Glutamatergic neuron (in vitro differentiated cells): ENCODE results near the gene STX7. TPM values are rescaled to one million over a fixed set of nuclear protein-coding genes. Genes with fewer than 3 reads are reported as not detected.

Source experiments
- DNase-seq: peaks from one replicate; pipeline ENCODE4 v3.0.0; 2022
- H3K27ac Mint-ChIP-seq: one replicate; pipeline ENCODE4 v1.8.0; 2020; ENCODE audit warnings: mild to moderate bottlenecking, mixed read lengths, inconsistent platforms; ENCODE audit not compliant: unreplicated experiment
- H3K27me3 Mint-ChIP-seq: one replicate; pipeline ENCODE4 v1.8.0; 2020; ENCODE audit warnings: mild to moderate bottlenecking, moderate library complexity, mixed read lengths, inconsistent platforms; ENCODE audit not compliant: unreplicated experiment
- H3K36me3 Mint-ChIP-seq: one replicate; pipeline ENCODE4 v1.8.0; 2020; ENCODE audit warnings: mild to moderate bottlenecking, mixed read lengths, inconsistent platforms; ENCODE audit not compliant: unreplicated experiment
- H3K4me1 Mint-ChIP-seq: one replicate; pipeline ENCODE4 v1.8.0; 2020; ENCODE audit warnings: mild to moderate bottlenecking, low read depth, mixed read lengths, inconsistent platforms; ENCODE audit not compliant: unreplicated experiment
- H3K4me3 Mint-ChIP-seq: one replicate; pipeline ENCODE4 v1.8.0; 2020; ENCODE audit warnings: mild to moderate bottlenecking, mixed read lengths, inconsistent platforms; ENCODE audit not compliant: unreplicated experiment
- H3K9me3 Mint-ChIP-seq: one replicate; pipeline ENCODE4 v1.8.0; 2020; ENCODE audit warnings: mild to moderate bottlenecking, moderate library complexity, mixed read lengths, inconsistent platforms; ENCODE audit not compliant: unreplicated experiment
- total RNA-seq: library from RNA; stranded (reverse); fragmentation: NEBNext Ultra II Directional; extraction: Animal tissue kit (Norgen Biotek cat#: 25700); gene quantifications from one replicate; pipeline ENCODE4 v1.2.1, GENCODE V29; 2021; ENCODE audit not compliant: unreplicated experiment
- TF ChIP-seq, protein P1 (sequence below): fragments of 200-600 bp; sonication (generic); IDR thresholded peaks from one replicate; pipeline ENCODE4 v1.5.0; 2021; ENCODE audit not compliant: partially characterized antibody, unreplicated experiment

STX7 gene
- total RNA-seq, 1 donor from 2014 or later, result 62.7 TPM

GRCh38 chr6:132466952-132467351 lies 46.0 kb downstream of the STX7 start:
- Mint-ChIP-seq H3K36me3 (no peaks in the 10 kb centered on the region), H3K27me3 (no peaks in the 10 kb centered on the region), H3K4me3 (no peak overlapping the region), H3K4me1 (no peaks in the 10 kb centered on the region), H3K9me3 (no peaks in the 10 kb centered on the region), H3K27ac (no peak overlapping the region)
- no peak for DNase-seq
- TF ChIP-seq, protein P1, sequence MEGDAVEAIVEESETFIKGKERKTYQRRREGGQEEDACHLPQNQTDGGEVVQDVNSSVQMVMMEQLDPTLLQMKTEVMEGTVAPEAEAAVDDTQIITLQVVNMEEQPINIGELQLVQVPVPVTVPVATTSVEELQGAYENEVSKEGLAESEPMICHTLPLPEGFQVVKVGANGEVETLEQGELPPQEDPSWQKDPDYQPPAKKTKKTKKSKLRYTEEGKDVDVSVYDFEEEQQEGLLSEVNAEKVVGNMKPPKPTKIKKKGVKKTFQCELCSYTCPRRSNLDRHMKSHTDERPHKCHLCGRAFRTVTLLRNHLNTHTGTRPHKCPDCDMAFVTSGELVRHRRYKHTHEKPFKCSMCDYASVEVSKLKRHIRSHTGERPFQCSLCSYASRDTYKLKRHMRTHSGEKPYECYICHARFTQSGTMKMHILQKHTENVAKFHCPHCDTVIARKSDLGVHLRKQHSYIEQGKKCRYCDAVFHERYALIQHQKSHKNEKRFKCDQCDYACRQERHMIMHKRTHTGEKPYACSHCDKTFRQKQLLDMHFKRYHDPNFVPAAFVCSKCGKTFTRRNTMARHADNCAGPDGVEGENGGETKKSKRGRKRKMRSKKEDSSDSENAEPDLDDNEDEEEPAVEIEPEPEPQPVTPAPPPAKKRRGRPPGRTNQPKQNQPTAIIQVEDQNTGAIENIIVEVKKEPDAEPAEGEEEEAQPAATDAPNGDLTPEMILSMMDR, result no peak

- TF ChIP-seq, protein P1, result no peak
- Mint-ChIP-seq H3K36me3 (no peaks in the 10 kb centered on the region), H3K4me3 (no peak overlapping the region), H3K9me3 (no peaks in the 10 kb centered on the region), H3K27ac (no peak overlapping the region), H3K4me1 (no peaks in the 10 kb centered on the region), H3K27me3 (no peaks in the 10 kb centered on the region)
- no peak for DNase-seq
Measured at GRCh38 chr6:132465530-132466485, 47.1 kb downstream of the STX7 start.

DNA sequence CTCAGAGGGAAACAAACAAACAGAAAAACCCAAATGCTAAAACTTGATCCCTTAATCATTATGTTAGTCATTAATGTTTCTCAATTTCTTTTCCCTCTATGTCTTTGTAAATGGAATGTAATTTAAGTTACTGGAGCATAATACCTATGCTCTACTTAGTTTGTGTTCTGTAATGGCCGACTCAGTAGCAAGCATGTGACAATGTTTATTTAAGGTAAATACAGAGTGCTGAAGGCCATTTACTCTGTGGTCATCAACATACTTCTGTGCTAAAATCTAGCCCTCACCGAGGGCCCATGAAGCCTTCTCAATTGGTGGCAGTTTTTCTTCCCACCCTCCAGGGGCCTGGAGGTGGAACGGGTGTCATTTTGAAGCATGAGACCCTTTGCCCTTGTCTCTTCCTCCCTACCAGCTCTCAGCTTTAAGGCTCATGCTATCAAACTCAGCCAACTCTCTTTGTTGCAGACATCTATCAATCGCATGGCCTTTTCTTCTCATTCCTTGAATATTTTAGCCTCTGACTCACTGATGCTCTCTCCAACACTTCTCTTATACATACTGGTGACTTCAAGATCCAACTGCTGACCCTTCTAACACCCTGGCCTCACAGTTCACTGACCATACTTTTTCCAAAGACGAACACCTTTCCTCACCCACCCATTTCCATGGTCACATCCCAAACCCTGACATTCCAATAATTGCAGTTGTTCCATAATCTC lies 48.2 kb downstream of the STX7 start:
- Mint-ChIP-seq H3K27ac (no peak overlapping the region), H3K27me3 (no peaks in the 10 kb centered on the region), H3K4me3 (no peak overlapping the region), H3K9me3 (no peaks in the 10 kb centered on the region), H3K36me3 (no peaks in the 10 kb centered on the region), H3K4me1 (no peaks in the 10 kb centered on the region)
- DNase-seq, result no peak
- TF ChIP-seq, protein P1, result no peak

- no peak for DNase-seq
- peaks cover 3% of the 10 kb centered on the region for H3K4me1 Mint-ChIP-seq
- H3K27me3 Mint-ChIP-seq, result peaks cover 1% of the 10 kb centered on the region
- TF ChIP-seq, protein P1, result no peak
- H3K4me3 Mint-ChIP-seq, result no peak overlapping the region
- H3K36me3 Mint-ChIP-seq, result no peaks in the 10 kb centered on the region
- no peak overlapping the region for H3K27ac Mint-ChIP-seq
- no peaks in the 10 kb centered on the region for H3K9me3 Mint-ChIP-seq
Measured at GRCh38 chr6:132461958-132462357, 51.0 kb downstream of the STX7 start.

DNA sequence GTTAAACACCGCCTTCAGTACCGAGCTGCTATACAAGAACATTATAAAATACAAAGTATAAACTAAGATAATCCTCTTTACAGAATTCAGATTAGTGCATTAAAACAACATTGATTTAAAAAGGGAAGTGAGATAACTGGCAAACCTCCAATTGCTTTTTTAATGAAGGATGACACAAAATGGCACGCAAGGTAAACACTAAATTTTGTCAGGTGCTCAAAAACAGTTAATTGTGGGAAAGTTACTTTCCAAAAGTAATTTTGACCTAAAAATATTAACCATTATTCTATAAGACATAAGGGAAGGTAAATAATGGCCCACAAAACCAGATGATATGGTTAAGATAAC lies 53.3 kb downstream of the STX7 start:
- H3K27me3 Mint-ChIP-seq, result peaks cover 4% of the 10 kb centered on the region

More for the DNA sequence above, 53.3 kb downstream of the STX7 start:
- Mint-ChIP-seq H3K36me3 (no peaks in the 10 kb centered on the region), H3K4me1 (peaks cover 7% of the 10 kb centered on the region), H3K27ac (no peak overlapping the region), H3K9me3 (no peaks in the 10 kb centered on the region), H3K4me3 (no peak overlapping the region)
- no peak for DNase-seq
- TF ChIP-seq, protein P1, result no peak
